Cardiac ventricle fibroblast (primary cell): ENCODE results near the gene NFAM1. TPM values are rescaled to one million over a fixed set of nuclear protein-coding genes. Genes with fewer than 3 reads are reported as not detected.

Source experiments
- total RNA-seq: library from RNA; depleted of rRNA; stranded (reverse); fragments of >200 nt; gene quantifications from 2 replicates; pipeline ENCODE4 v1.2.3, GENCODE V29; 2015

The NFAM1 gene
- total RNA-seq: 0.05 and 0.06 TPM in 2 replicates

GRCh38 chr22:42432020-42432596 is at the start of gene NFAM1:
Gene NFAM1, minus strand, starts transcription at chr22:42432403. Its CDS starts 46 bp downstream, at chr22:42432357.

Other genes starting within 250 kb of the NFAM1 start
- gene TCF20, start 161.8 kb downstream of the NFAM1 start, total RNA-seq: 17.9 and 18.0 TPM in 2 replicates
- 15.0 and 18.7 TPM in 2 replicates for gene RRP7A, start 87.4 kb upstream of the NFAM1 start, total RNA-seq
- gene SERHL2, start 121.6 kb upstream of the NFAM1 start, total RNA-seq: 1.9 and 3.6 TPM in 2 replicates
- gene POLDIP3, start 182.5 kb upstream of the NFAM1 start, total RNA-seq: 30.2 and 32.2 TPM in 2 replicates
- gene ATP5MGL, start 208.2 kb upstream of the NFAM1 start, total RNA-seq: not detected in 2 replicates
- 143 and 148 TPM in 2 replicates for gene CYB5R3, start 217.0 kb upstream of the NFAM1 start, total RNA-seq